OCI-LY7 (cell line): ENCODE data around the gene LAMTOR3.
"Not testable (repeated sequence)": the region's sequence is repeated elsewhere in the genome, so short reads cannot be mapped to it uniquely, and the experiment has no call there.

Experiments
- EZH2phosphoT487 ChIP-seq: fragments of 200-600 bp; sonication (generic); IDR thresholded peaks from 2 replicates; pipeline ENCODE4 v1.6.1; 2018; ENCODE audit warnings: low read depth, borderline replicate concordance, mild to moderate bottlenecking, mixed run types, antibody characterized with exemption, low read length, moderate library complexity, mixed read lengths
- TF ChIP-seq, protein P1 (sequence below): fragments of 200-600 bp; sonication (generic); conservative IDR thresholded peaks from 2 replicates; pipeline ENCODE4 v1.5.1; 2014; ENCODE audit warnings: mild to moderate bottlenecking, antibody characterized with exemption, low read length, moderate library complexity, mixed read lengths

DNA sequence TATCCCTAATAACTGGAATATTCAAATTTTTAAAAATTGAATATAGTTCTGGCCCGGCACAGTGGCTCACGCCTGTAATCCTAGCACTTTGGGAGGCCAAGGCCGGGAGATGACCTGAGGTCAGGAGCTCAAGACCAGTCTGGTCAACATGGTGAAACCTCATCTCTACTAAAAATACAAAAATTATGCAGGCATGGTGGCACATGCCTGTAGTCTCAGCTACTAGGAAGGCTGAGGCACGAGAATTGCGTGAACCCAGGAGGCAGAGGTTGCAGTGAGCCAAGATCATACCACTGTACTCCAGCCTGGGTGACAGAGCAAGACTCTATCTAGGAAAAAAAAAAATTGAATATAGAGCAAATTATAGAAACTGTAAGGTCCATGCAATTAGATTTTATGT is 64.2 kb downstream of the LAMTOR3 start:
- TF ChIP-seq, protein P1, sequence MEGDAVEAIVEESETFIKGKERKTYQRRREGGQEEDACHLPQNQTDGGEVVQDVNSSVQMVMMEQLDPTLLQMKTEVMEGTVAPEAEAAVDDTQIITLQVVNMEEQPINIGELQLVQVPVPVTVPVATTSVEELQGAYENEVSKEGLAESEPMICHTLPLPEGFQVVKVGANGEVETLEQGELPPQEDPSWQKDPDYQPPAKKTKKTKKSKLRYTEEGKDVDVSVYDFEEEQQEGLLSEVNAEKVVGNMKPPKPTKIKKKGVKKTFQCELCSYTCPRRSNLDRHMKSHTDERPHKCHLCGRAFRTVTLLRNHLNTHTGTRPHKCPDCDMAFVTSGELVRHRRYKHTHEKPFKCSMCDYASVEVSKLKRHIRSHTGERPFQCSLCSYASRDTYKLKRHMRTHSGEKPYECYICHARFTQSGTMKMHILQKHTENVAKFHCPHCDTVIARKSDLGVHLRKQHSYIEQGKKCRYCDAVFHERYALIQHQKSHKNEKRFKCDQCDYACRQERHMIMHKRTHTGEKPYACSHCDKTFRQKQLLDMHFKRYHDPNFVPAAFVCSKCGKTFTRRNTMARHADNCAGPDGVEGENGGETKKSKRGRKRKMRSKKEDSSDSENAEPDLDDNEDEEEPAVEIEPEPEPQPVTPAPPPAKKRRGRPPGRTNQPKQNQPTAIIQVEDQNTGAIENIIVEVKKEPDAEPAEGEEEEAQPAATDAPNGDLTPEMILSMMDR = not testable (repeated sequence)
- not testable (repeated sequence) for TF ChIP-seq EZH2phosphoT487
